Fibroblast of villous mesenchyme (primary cell): Measurements from ENCODE around the gene CFAP65. TPM values are rescaled to one million over a fixed set of nuclear protein-coding genes. Genes with fewer than 3 reads are reported as not detected.
A peak's percentile ranks its signal among the peaks of the same experiment; 100 is the strongest.

Experiments
- DNase-seq: peaks from one replicate; pipeline ENCODE4 v3.0.0-alpha.2; 2010; ENCODE audit warnings: low read depth
- H3K4me3 ChIP-seq: 2 replicates; pipeline ENCODE4 v1.5.1; 2011; ENCODE audit warnings: low read depth, mild to moderate bottlenecking, low read length
- CTCF ChIP-seq: IDR thresholded peaks from 2 replicates; pipeline ENCODE4 v1.5.1; 2012; ENCODE audit warnings: low read depth, mild to moderate bottlenecking, low read length; ENCODE audit not compliant: insufficient read depth
- total RNA-seq: library from RNA; depleted of rRNA; stranded (reverse); fragments of >200 nt; gene quantifications from 2 replicates; pipeline ENCODE4 v1.2.3, GENCODE V29; 2012

Gene CFAP65
- total RNA-seq, 1 donor, result not detected

- no peak overlapping the region for H3K4me3 ChIP-seq
- no peak for TF ChIP-seq CTCF
- DNase-seq, result no peak
These were observed 44.4 kb downstream of the CFAP65 start for GRCh38 chr2:218996937-218997336.

- H3K4me3 ChIP-seq, result peak overlapping the region; percentile 52
- peak; percentile 79 for DNase-seq
- TF ChIP-seq CTCF, result peak; percentile 89
These were observed 45.2 kb downstream of the CFAP65 start for GRCh38 chr2:218995972-218996711.

GRCh38 chr2:218995561-218995960 lies 45.8 kb downstream of the CFAP65 start:
- DNase-seq, result no peak
- no peak overlapping the region for H3K4me3 ChIP-seq
- TF ChIP-seq CTCF, result no peak

- peak; percentile 6 for DNase-seq
- peak within 1 kb of the TSS; percentile 40 for H3K4me3 ChIP-seq
- no peak for TF ChIP-seq CTCF
These were observed 47.7 kb downstream of the CFAP65 start, which contains the start of gene CRYBA2 for GRCh38 chr2:218993345-218994315. TSS of gene CRYBA2 (minus strand) at chr2:218993422. CDS start at chr2:218993176, 246 bp downstream.

GRCh38 chr2:218992703-218993344 lies 48.5 kb downstream of the CFAP65 start:
- no peak overlapping the region for H3K4me3 ChIP-seq
- no peak for TF ChIP-seq CTCF
- DNase-seq, result no peak

GRCh38 chr2:218992196-218992595 lies 49.1 kb downstream of the CFAP65 start:
- no peak overlapping the region for H3K4me3 ChIP-seq
- no peak for TF ChIP-seq CTCF
- DNase-seq, result no peak
